ENCODE measurements around the gene MAGEF1.

- TF ChIP-seq CTCF (IDR thresholded peaks at IDR 0.05) (no peak), POLR2A (IDR thresholded peaks at IDR 0.05) (no peak)
These were observed 48.5 kb downstream of the MAGEF1 start for GRCh38 chr3:184663356-184663755.
